Measurements from ENCODE around the gene PLCL1.

DNA sequence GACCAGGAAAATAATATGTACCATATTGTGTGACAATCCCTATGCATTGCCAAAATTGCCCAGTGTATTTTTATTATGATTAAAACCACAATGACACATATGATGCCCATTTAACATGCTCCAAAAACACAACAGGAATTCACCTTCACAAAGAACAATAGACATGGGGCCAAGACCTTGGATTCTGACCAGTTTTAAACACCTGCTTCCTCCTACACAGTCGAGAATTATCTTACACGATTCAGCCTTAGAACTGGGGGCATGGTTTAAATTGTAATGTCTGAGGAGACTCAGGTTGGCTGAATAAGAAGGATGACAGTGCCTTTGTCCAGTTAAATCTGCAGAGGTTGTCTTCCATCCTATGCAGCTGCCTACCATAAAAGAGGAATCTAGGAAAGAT lies 212.7 kb downstream of the PLCL1 start:
- TF ChIP-seq POLR2AphosphoS5 (IDR thresholded peaks at IDR 0.05; ENCODE audit: borderline replicate concordance, low read depth, low read length) = no peak
- TF ChIP-seq EZH2 (IDR thresholded peaks at IDR 0.05) = no peak
- TF ChIP-seq FOXP2 (optimal IDR thresholded peaks at IDR 0.05; ENCODE audit: control extremely low read depth, extremely low read length, insufficient read depth) = no peak

Data from SK-N-MC (cell line).